Fibroblast of pulmonary artery (primary cell): ENCODE results near the gene LHPP.

Source experiments
- DNase-seq: peaks from one replicate; pipeline ENCODE4 v3.0.0-alpha.2; 2010; ENCODE audit warnings: low read depth
- H3K4me3 ChIP-seq: replicated peaks from 2 replicates; pipeline ENCODE4 v1.5.1; 2011; ENCODE audit warnings: low read depth, mild to moderate bottlenecking, control low read depth, low read length, moderate library complexity
- CTCF ChIP-seq: IDR thresholded peaks from 2 replicates; pipeline ENCODE4 v1.5.1; 2011; ENCODE audit warnings: mild to moderate bottlenecking, control low read depth, low read length, inconsistent platforms; ENCODE audit errors: missing control alignments

Gene LHPP

GRCh38 chr10:124568339-124568738 lies 106.7 kb downstream of the LHPP start:
- H3K4me3 ChIP-seq = no peak overlapping the region
- no peak for DNase-seq
- TF ChIP-seq CTCF = no peak

- TF ChIP-seq CTCF = no peak
These were observed 107.4 kb downstream of the LHPP start for GRCh38 chr10:124568848-124569622.

GRCh38 chr10:124569623-124570470 lies 108.2 kb downstream of the LHPP start:
- no peak overlapping the region for H3K4me3 ChIP-seq
- no peak for DNase-seq
- no peak for TF ChIP-seq CTCF

More at GRCh38 chr10:124568848-124569622, 107.4 kb downstream of the LHPP start:
- no peak for DNase-seq
- no peak overlapping the region for H3K4me3 ChIP-seq

GRCh38 chr10:124570646-124571045 lies 109.0 kb downstream of the LHPP start:
- DNase-seq = no peak
- no peak for TF ChIP-seq CTCF
- no peak overlapping the region for H3K4me3 ChIP-seq

GRCh38 chr10:124572751-124573150 lies 111.1 kb downstream of the LHPP start:
- DNase-seq = no peak
- TF ChIP-seq CTCF = no peak
- H3K4me3 ChIP-seq = no peak overlapping the region

GRCh38 chr10:124573726-124574455 lies 112.3 kb downstream of the LHPP start:
- no peak overlapping the region for H3K4me3 ChIP-seq
- TF ChIP-seq CTCF = no peak
- no peak for DNase-seq
